Measurements from ENCODE around the gene NAP1L1. TPM values are rescaled to one million over a fixed set of nuclear protein-coding genes. Genes with fewer than 3 reads are reported as not detected.

The NAP1L1 gene
- total RNA-seq, 2 experiments from 2014 or later = 646 to 654 TPM

DNA sequence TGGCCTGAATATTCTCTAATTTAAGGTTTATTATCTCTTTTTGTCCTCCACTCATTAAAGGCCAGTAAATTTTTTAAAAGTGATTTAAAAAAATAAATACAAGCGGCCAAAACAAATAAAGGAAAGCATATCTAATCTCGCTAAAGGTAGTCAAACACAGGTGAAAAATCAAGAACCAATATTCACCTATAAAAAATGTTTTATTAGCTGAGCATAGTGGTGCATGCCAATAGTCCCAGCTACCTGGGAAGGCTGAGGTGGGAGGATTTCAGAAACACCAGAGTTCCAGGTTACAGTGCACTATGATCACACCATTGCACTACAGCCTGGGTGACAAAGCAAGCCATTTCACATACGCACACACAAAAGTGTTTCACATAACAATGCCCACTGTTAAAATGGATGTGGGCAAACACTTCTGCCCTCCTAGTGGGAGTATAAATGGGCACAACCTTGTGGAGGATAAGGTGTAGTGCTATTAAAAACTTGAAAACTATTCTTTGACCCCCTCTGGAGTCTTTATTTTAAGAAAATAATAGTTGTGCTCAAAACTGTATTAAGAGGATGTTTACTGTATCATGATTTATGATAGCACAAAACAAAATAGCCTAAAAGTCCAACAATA is 32.7 kb upstream of the NAP1L1 start:
- intact Hi-C loops (cut with DNase I, micrococcal nuclease) = no loop called here
- Mint-ChIP-seq H3K4me1 (ENCODE audit: low read depth) (no peaks in the 10 kb centered on the region), H3K36me3 (ENCODE audit: low read depth) (no peaks in the 10 kb centered on the region), H3K9me3 (no peaks in the 10 kb centered on the region), H3K27ac (no peak overlapping the region), H3K4me3 (no peak overlapping the region), H3K27me3 (no peaks in the 10 kb centered on the region)
- Histone ChIP-seq H3K36me3 (ENCODE audit: insufficient read depth, low read length) (no peaks in the 10 kb centered on the region), H3K27ac (ENCODE audit: low read depth in 1 of 2, low read length in 2 of 2) (no peak overlapping the region), H3K27me3 (ENCODE audit: control insufficient read depth in 1 of 2, insufficient read depth in 2 of 2, low read length in 2 of 2) (no peaks in the 10 kb centered on the region), H3K4me3 (ENCODE audit: low read length) (no peak overlapping the region), H3K9me3 (ENCODE audit: control insufficient read depth in 1 of 2, insufficient read depth in 1 of 2, low read length in 2 of 2) (no peaks in the 10 kb centered on the region), H3K4me1 (ENCODE audit: insufficient read depth, low read length) (no peaks in the 10 kb centered on the region)
- DNase-seq (no peak), ATAC-seq (ENCODE audit: poor library complexity) (no peak)
- TF ChIP-seq CTCF (IDR thresholded peaks at IDR 0.05) = no peak
- POLR2A ChIA-PET = no interaction called here
- CTCF ChIA-PET = no interaction called here

- no peaks in the 10 kb centered on the region for H3K4me1 ChIP-seq (ENCODE audit: insufficient read depth, low read length)
- Mint-ChIP-seq H3K27ac (no peak overlapping the region), H3K4me1 (ENCODE audit: low read depth) (no peaks in the 10 kb centered on the region), H3K4me3 (no peak overlapping the region), H3K36me3 (ENCODE audit: low read depth) (no peaks in the 10 kb centered on the region), H3K9me3 (no peaks in the 10 kb centered on the region), H3K27me3 (peaks cover 4% of the 10 kb centered on the region)
- POLR2A ChIA-PET = no interaction called here
- H3K36me3 ChIP-seq (ENCODE audit: insufficient read depth, low read length) = no peaks in the 10 kb centered on the region
- CTCF ChIA-PET = no interaction called here
- no peak overlapping the region for H3K4me3 ChIP-seq (ENCODE audit: low read length)
- no peak for ATAC-seq (ENCODE audit: poor library complexity)
- intact Hi-C loops (cut with DNase I, micrococcal nuclease) = no loop called here
- H3K27ac ChIP-seq (ENCODE audit: low read depth in 1 of 2, low read length in 2 of 2) = no peak overlapping the region
- H3K9me3 ChIP-seq (ENCODE audit: control insufficient read depth in 1 of 2, insufficient read depth in 1 of 2, low read length in 2 of 2) = no peaks in the 10 kb centered on the region
- TF ChIP-seq CTCF (IDR thresholded peaks at IDR 0.05) = no peak
- no peaks in the 10 kb centered on the region for H3K27me3 ChIP-seq (ENCODE audit: control insufficient read depth in 1 of 2, insufficient read depth in 2 of 2, low read length in 2 of 2)
- no peak for DNase-seq
Measured at GRCh38 chr12:76113800-76114757, 29.6 kb upstream of the NAP1L1 start.

DNA sequence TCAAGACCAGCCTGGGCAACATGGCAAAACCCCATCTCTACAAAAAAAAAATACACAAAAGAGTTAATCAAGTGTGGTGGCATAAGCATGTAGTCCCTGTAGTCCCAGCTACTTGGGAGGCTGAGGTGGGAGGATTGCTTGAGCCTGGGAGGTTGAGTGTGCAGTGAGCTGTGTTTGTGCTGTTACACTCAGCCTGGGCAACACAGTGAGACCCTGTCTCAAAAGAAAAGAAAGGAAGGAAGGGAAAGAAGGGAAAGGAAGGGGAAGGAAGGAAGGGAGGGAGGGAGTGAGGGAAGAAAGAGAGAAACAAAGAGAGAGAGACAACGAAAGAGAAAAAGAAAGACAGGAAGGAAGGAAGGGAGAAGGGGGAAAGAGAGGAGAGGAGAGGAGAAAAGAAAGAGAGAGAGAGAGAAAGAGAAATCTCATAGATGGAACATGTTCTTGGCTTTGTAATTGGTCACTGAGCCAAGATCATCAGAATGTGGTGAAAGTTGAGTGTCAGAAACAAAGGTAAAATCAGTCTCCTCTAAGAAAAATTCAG is 26.8 kb upstream of the NAP1L1 start:
- Mint-ChIP-seq H3K9me3 (no peaks in the 10 kb centered on the region), H3K27ac (no peak overlapping the region), H3K27me3 (peaks cover 4% of the 10 kb centered on the region), H3K36me3 (ENCODE audit: low read depth) (no peaks in the 10 kb centered on the region), H3K4me1 (ENCODE audit: low read depth) (no peaks in the 10 kb centered on the region), H3K4me3 (no peak overlapping the region)
- H3K27ac ChIP-seq (ENCODE audit: low read depth in 1 of 2, low read length in 2 of 2) = no peak overlapping the region
- ATAC-seq (ENCODE audit: poor library complexity) (no peak), DNase-seq (no peak)
- no peak overlapping the region for H3K4me3 ChIP-seq (ENCODE audit: low read length)
- H3K36me3 ChIP-seq (ENCODE audit: insufficient read depth, low read length) = no peaks in the 10 kb centered on the region
- ChIA-PET POLR2A (no interaction called here), CTCF (no interaction called here)
- no peaks in the 10 kb centered on the region for H3K27me3 ChIP-seq (ENCODE audit: control insufficient read depth in 1 of 2, insufficient read depth in 2 of 2, low read length in 2 of 2)
- H3K9me3 ChIP-seq (ENCODE audit: control insufficient read depth in 1 of 2, insufficient read depth in 1 of 2, low read length in 2 of 2) = no peaks in the 10 kb centered on the region
- intact Hi-C loops (cut with DNase I, micrococcal nuclease) = no loop called here
- H3K4me1 ChIP-seq (ENCODE audit: insufficient read depth, low read length) = no peaks in the 10 kb centered on the region
- TF ChIP-seq CTCF (IDR thresholded peaks at IDR 0.05) = no peak

Data from CD4-positive, alpha-beta T cell (primary cell).